Loucy (cell line): ENCODE results near the gene RTF1.

ENCODE experiments used
- CTCF ChIP-seq: fragments of 200-600 bp; sonication (generic); conservative IDR thresholded peaks from 2 replicates; pipeline ENCODE4 v1.5.1; 2014; ENCODE audit warnings: mild to moderate bottlenecking, antibody characterized with exemption, low read length
- EZH2phosphoT487 ChIP-seq: fragments of 200-600 bp; IDR thresholded peaks from 2 replicates; pipeline ENCODE4 v1.6.1; 2018; ENCODE audit warnings: antibody characterized with exemption, mild to moderate bottlenecking, moderate library complexity, borderline replicate concordance

GRCh38 chr15:41476416-41477048, 59.6 kb downstream of the RTF1 start:
- TF ChIP-seq CTCF = no peak
- TF ChIP-seq EZH2phosphoT487 = no peak
